Smooth muscle cell (in vitro differentiated cells): Measurements from ENCODE around the gene HTR2B. TPM values are rescaled to one million over a fixed set of nuclear protein-coding genes. Genes with fewer than 3 reads are reported as not detected.

ENCODE experiments used
- DNase-seq: peaks from one replicate; lab custom pipeline; 2025; ENCODE audit not compliant: unreplicated experiment; lab: John Stamatoyannopoulos, UW
- H2AFZ ChIP-seq: fragments of 200-600 bp; sonication (generic); 2 replicates; pipeline ENCODE4 v1.6.0; 2016; ENCODE audit warnings: antibody characterized with exemption, low read depth, mild to moderate bottlenecking
- H3F3A ChIP-seq: fragments of 200-600 bp; sonication (generic); 2 replicates; pipeline ENCODE4 v1.6.0; 2017; ENCODE audit warnings: antibody characterized with exemption, low read depth
- H3K27ac ChIP-seq: fragments of 200-600 bp; sonication (generic); 2 replicates; pipeline ENCODE4 v1.5.1; 2016; ENCODE audit warnings: low read depth, mild to moderate bottlenecking
- H3K27me3 ChIP-seq: fragments of 200-600 bp; sonication (generic); 2 replicates; pipeline ENCODE4 v1.6.1; 2016; ENCODE audit warnings: low read depth, mild to moderate bottlenecking
- H3K36me3 ChIP-seq: fragments of 200-600 bp; sonication (generic); 2 replicates; pipeline ENCODE4 v1.5.1; 2016; ENCODE audit warnings: low read depth
- H3K4me1 ChIP-seq: fragments of 200-600 bp; sonication (generic); 2 replicates; pipeline ENCODE4 v1.5.1; 2016; ENCODE audit warnings: low read depth
- H3K4me2 ChIP-seq: fragments of 200-600 bp; sonication (generic); 2 replicates; pipeline ENCODE4 v1.6.0; 2016; ENCODE audit warnings: mild to moderate bottlenecking
- H3K4me3 ChIP-seq: fragments of 200-600 bp; sonication (generic); 2 replicates; pipeline ENCODE4 v1.5.1; 2016; ENCODE audit warnings: mild to moderate bottlenecking
- H3K79me2 ChIP-seq: fragments of 200-600 bp; sonication (generic); 2 replicates; pipeline ENCODE4 v1.6.0; 2016; ENCODE audit warnings: low read depth, mild to moderate bottlenecking
- H3K9ac ChIP-seq: fragments of 200-600 bp; sonication (generic); 2 replicates; pipeline ENCODE4 v1.6.0; 2016; ENCODE audit warnings: low read depth
- H3K9me3 ChIP-seq: fragments of 200-600 bp; sonication (generic); replicated peaks from 2 replicates; pipeline ENCODE4 v1.5.1; 2016; ENCODE audit warnings: low read depth
- H4K20me1 ChIP-seq: fragments of 200-600 bp; sonication (generic); 2 replicates; pipeline ENCODE4 v1.6.0; 2016; ENCODE audit warnings: low read depth
- WGBS: methylation state at CpG from one replicate; pipeline ENCODE4 v1.1.7; 2016; ENCODE audit warnings: low lambda C conversion rate; 5-methylcytosine and 5-hydroxymethylcytosine counted together
- polyA plus RNA-seq: library from polyadenylated mRNA; unstranded; fragments of >200 nt; fragmentation: Nextera tagmentation; extraction: Ambion mirVana; gene quantifications from 2 replicates; pipeline ENCODE4 v1.2.1, GENCODE V29; 2016
- total RNA-seq: library from RNA; depleted of rRNA; stranded (reverse); fragments of >200 nt; gene quantifications from 2 replicates; pipeline ENCODE4 v1.2.3, GENCODE V29; 2014
- TF ChIP-seq, protein P1 (sequence below): fragments of 200-600 bp; sonication (generic); IDR thresholded peaks from 2 replicates; pipeline ENCODE4 v1.5.1; 2017; ENCODE audit warnings: borderline replicate concordance, mild to moderate bottlenecking, antibody characterized with exemption; ENCODE audit not compliant: insufficient read depth, poor library complexity, severe bottlenecking

The HTR2B gene
- total and polyA plus RNA-seq, 2 experiments from 2014 or later: 0.07 TPM; not detected in 1

DNA sequence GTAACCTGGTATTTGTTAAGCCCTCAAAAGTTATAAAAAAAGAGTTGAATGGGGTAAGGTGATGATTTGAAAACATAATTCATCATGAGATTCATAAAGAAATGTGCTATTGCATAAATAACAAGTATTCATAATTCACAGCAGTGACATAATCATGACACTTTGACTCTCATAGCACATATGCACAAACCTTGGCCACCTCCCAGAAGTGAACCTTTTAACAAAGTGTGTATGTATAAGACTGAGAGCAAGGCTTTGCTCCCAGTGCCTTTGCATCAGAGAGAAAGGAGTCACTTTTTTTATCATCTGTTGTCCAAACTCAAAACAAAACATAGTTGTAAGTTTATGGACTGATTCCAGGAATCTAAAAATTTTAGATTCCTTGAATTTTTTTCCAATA is 15.0 kb upstream of the HTR2B start:
- DNase-seq: no peak
- TF ChIP-seq, protein P1, sequence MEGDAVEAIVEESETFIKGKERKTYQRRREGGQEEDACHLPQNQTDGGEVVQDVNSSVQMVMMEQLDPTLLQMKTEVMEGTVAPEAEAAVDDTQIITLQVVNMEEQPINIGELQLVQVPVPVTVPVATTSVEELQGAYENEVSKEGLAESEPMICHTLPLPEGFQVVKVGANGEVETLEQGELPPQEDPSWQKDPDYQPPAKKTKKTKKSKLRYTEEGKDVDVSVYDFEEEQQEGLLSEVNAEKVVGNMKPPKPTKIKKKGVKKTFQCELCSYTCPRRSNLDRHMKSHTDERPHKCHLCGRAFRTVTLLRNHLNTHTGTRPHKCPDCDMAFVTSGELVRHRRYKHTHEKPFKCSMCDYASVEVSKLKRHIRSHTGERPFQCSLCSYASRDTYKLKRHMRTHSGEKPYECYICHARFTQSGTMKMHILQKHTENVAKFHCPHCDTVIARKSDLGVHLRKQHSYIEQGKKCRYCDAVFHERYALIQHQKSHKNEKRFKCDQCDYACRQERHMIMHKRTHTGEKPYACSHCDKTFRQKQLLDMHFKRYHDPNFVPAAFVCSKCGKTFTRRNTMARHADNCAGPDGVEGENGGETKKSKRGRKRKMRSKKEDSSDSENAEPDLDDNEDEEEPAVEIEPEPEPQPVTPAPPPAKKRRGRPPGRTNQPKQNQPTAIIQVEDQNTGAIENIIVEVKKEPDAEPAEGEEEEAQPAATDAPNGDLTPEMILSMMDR: no peak
- H4K20me1 ChIP-seq: peaks cover 19% of the 10 kb centered on the region
- no peaks in the 10 kb centered on the region for H3K4me1 ChIP-seq
- H3K79me2 ChIP-seq: peaks cover 14% of the 10 kb centered on the region
- no peak overlapping the region for H3K4me3 ChIP-seq
- no peaks in the 10 kb centered on the region for H3K36me3 ChIP-seq
- H2AFZ ChIP-seq: no peak overlapping the region
- H3K9ac ChIP-seq: no peak overlapping the region
- no peaks in the 10 kb centered on the region for H3F3A ChIP-seq
- no peaks in the 10 kb centered on the region for H3K27me3 ChIP-seq
- H3K27ac ChIP-seq: no peak overlapping the region
- no peaks in the 10 kb centered on the region for H3K9me3 ChIP-seq
- H3K4me2 ChIP-seq: no peak overlapping the region

DNA sequence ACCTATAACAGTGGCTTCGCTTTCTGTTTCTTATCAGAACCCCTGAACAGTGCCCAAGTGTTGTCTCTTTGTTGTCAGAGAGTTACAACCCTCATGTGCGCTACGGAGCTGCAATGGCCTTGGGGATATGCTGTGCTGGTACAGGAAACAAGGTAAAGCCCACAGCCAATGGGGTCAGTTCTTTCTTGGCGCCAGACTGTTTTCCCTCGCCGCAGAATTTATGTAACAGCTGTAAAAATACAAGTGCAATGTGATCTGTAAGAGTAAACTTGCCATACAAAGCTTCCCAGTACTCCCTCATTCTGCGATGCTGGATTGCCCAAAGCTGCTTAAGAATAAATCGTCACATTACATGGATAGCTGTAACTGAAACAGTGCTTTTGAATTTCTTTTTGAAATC is 13.9 kb upstream of the HTR2B start:
- no peaks in the 10 kb centered on the region for H3K27me3 ChIP-seq
- H3F3A ChIP-seq: no peaks in the 10 kb centered on the region
- no peak overlapping the region for H2AFZ ChIP-seq
- no peaks in the 10 kb centered on the region for H3K4me1 ChIP-seq
- WGBS: 95% methylated on average over 8 of the region's 8 CpGs
- H3K79me2 ChIP-seq: peaks cover 22% of the 10 kb centered on the region
- no peaks in the 10 kb centered on the region for H3K36me3 ChIP-seq
- H3K9me3 ChIP-seq: no peaks in the 10 kb centered on the region
- no peak overlapping the region for H3K27ac ChIP-seq
- H4K20me1 ChIP-seq: peaks cover 24% of the 10 kb centered on the region
- no peak for DNase-seq
- H3K4me2 ChIP-seq: no peak overlapping the region
- H3K4me3 ChIP-seq: no peak overlapping the region
- no peak overlapping the region for H3K9ac ChIP-seq
- TF ChIP-seq, protein P1: no peak

DNA sequence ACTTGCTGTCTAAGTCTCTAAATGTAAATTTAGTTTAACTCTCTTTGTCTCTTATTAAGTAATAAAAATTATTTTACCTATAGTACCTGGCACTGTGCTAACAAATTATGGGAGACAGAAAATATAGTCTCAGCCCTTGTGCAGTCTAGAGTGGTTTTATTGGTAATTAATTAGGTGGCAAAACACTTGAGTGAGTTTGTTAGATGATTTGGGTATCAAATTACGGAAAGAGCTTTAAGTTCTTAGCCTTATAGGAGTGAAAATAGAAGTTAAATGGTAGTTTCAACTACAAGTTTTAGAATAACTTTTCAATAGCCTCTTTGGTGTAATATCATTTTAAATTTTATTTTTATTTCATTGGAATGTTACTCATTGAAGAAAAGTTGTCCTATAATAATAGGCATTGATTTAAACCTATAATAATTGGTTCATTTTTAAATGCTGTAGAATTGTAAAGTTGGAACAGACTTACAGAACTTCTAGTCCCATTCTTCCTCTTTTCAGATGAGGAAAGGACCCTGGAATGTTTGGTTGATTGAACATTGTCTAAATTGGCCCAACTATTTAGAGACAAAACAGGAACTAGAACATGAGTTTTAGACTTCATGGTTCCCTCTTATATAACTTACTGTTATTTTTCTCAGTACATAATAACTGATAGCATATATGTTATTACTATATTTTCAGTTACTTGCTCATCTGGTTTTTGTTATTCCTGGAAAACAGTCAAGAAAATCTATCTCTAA is 10.2 kb upstream of the HTR2B start:
- H3K27me3 ChIP-seq: no peaks in the 10 kb centered on the region
- DNase-seq: no peak
- H4K20me1 ChIP-seq: peaks cover 44% of the 10 kb centered on the region
- H3K4me1 ChIP-seq: peaks cover 4% of the 10 kb centered on the region
- no peaks in the 10 kb centered on the region for H3K36me3 ChIP-seq
- H3F3A ChIP-seq: peaks cover 8% of the 10 kb centered on the region
- peaks cover 38% of the 10 kb centered on the region for H3K79me2 ChIP-seq
- no peak overlapping the region for H2AFZ ChIP-seq
- 94% methylated on average over 1 of the region's 1 CpG for WGBS
- H3K27ac ChIP-seq: no peak overlapping the region
- no peak overlapping the region for H3K9ac ChIP-seq
- H3K9me3 ChIP-seq: no peaks in the 10 kb centered on the region
- H3K4me3 ChIP-seq: no peak overlapping the region
- TF ChIP-seq, protein P1: no peak
- H3K4me2 ChIP-seq: no peak overlapping the region
